ENCODE results near the gene MCM3AP. TPM values are rescaled to one million over a fixed set of nuclear protein-coding genes. Genes with fewer than 3 reads are reported as not detected.

The MCM3AP gene
- total RNA-seq, 1 donor from 2014 or later = 153 TPM

- Mint-ChIP-seq H3K27ac (ENCODE audit: unreplicated experiment) (no peak overlapping the region), H3K4me1 (peaks cover 6% of the 10 kb centered on the region), H3K9me3 (no peaks in the 10 kb centered on the region), H3K36me3 (ENCODE audit: low read depth) (peaks cover 17% of the 10 kb centered on the region), H3K4me3 (no peak overlapping the region), H3K27me3 (ENCODE audit: low read depth) (no peaks in the 10 kb centered on the region)
- no peak for TF ChIP-seq CTCF (conservative IDR thresholded peaks at IDR 0.05)
- no peak for DNase-seq (ENCODE audit: low read depth, low spot score)
Measured at GRCh38 chr21:46256501-46256994, 28.9 kb downstream of the MCM3AP start.

GRCh38 chr21:46255758-46256337 is 29.6 kb downstream of the MCM3AP start:
- Mint-ChIP-seq H3K9me3 (no peaks in the 10 kb centered on the region), H3K4me1 (peaks cover 6% of the 10 kb centered on the region), H3K36me3 (ENCODE audit: low read depth) (peaks cover 17% of the 10 kb centered on the region), H3K27ac (ENCODE audit: unreplicated experiment) (no peak overlapping the region), H3K4me3 (no peak overlapping the region), H3K27me3 (ENCODE audit: low read depth) (no peaks in the 10 kb centered on the region)
- no peak for DNase-seq (ENCODE audit: low read depth, low spot score)
- no peak for TF ChIP-seq CTCF (conservative IDR thresholded peaks at IDR 0.05)

GRCh38 chr21:46255166-46255565 is 30.2 kb downstream of the MCM3AP start:
- H3K36me3 Mint-ChIP-seq (ENCODE audit: low read depth) = peaks cover 17% of the 10 kb centered on the region
- no peak overlapping the region for H3K4me3 Mint-ChIP-seq
- no peak for TF ChIP-seq CTCF (conservative IDR thresholded peaks at IDR 0.05)
- no peak for DNase-seq (ENCODE audit: low read depth, low spot score)
- no peaks in the 10 kb centered on the region for H3K9me3 Mint-ChIP-seq
- no peaks in the 10 kb centered on the region for H3K27me3 Mint-ChIP-seq (ENCODE audit: low read depth)
- peak overlapping the region; percentile 63 for H3K27ac Mint-ChIP-seq (ENCODE audit: unreplicated experiment)
- H3K4me1 Mint-ChIP-seq = peaks cover 6% of the 10 kb centered on the region

DNA sequence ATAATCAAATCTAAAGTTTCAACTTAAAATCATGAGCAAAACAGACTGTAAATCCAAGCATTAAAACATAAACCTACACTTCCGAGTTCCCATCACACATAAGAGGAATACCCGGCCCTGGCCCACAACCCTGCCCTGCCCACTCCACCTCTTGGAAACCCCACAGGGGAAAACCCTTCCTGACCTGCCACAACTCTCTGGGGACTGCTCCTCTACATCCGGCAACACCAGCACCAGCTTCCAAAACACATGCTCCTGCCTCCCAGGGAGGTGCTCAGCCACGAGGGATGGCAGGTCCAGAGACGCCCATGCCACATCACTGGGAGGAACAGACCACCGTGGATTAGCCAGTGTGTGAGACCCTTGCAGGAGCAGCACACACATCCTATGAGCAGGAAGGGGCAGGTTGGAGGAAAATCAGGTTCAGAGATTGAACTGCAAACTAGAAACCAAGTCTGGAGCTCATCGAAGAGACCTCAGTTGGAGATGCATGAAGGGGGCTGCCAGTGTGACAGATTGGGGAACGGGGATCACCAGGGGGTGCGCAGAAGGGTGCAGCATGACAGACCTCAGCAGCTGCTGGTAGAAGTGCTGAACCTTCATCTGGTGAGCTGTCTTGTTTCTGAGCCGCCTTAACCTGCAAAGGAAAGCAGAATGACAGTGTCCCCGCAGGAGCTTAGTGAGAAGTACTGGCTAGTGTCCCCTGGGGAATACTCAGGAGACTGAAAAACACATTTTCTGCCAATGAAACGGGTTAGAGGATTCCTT is 31.0 kb downstream of the MCM3AP start:
- Mint-ChIP-seq H3K9me3 (no peaks in the 10 kb centered on the region), H3K4me3 (no peak overlapping the region), H3K36me3 (ENCODE audit: low read depth) (peaks cover 17% of the 10 kb centered on the region), H3K27me3 (ENCODE audit: low read depth) (no peaks in the 10 kb centered on the region), H3K27ac (ENCODE audit: unreplicated experiment) (no peak overlapping the region), H3K4me1 (peaks cover 6% of the 10 kb centered on the region)
- TF ChIP-seq CTCF (conservative IDR thresholded peaks at IDR 0.05) = no peak
- DNase-seq (ENCODE audit: low read depth, low spot score) = no peak

DNA sequence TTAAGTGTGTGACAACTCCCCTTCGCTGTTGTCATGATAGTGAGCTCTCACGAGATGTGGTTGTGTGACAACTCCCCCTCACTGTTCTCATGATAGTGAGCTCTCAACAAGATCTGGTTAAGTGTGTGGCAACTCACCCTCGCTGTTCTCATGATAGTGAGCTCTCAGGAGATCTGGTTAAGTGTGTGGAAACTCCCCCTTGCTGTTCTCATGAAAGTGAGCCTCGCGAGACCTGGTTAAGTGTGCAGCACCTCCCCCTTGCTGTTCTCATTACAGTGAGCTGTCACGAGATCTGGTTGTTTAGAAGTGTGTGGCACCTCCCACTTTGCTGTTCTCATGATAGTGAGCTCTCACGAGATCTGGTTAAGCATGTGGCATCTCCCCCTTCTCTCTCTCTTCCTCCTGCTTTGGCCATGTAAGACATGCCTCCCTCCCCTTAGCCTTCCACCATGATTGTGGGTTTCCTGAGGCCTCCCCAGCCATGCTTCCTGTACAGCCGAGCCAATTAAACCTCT is 31.7 kb downstream of the MCM3AP start:
- TF ChIP-seq CTCF (conservative IDR thresholded peaks at IDR 0.05) = no peak
- Mint-ChIP-seq H3K4me3 (no peak overlapping the region), H3K36me3 (ENCODE audit: low read depth) (peaks cover 17% of the 10 kb centered on the region), H3K27me3 (ENCODE audit: low read depth) (no peaks in the 10 kb centered on the region), H3K27ac (ENCODE audit: unreplicated experiment) (peak overlapping the region; percentile 73), H3K4me1 (peaks cover 6% of the 10 kb centered on the region), H3K9me3 (no peaks in the 10 kb centered on the region)
- DNase-seq (ENCODE audit: low read depth, low spot score) = no peak
